Astrocyte (in vitro differentiated cells and primary cell): ENCODE data around the gene CHST5. TPM values are rescaled to one million over a fixed set of nuclear protein-coding genes. Genes with fewer than 3 reads are reported as not detected.

Source experiments
- DNase-seq: peaks from one replicate; pipeline ENCODE4 v3.0.0-alpha.2; 2010; ENCODE audit warnings: low read depth
- FAIRE-seq: peaks from 2 replicates; lab custom pipeline; 2011; peaks lifted over from hg19 to GRCh38; lab: Jason Lieb, UNC
- H2AFZ ChIP-seq: 2 replicates; pipeline ENCODE4 v1.6.0; 2012; ENCODE audit warnings: low read depth, low read length, inconsistent platforms
- H3K27ac ChIP-seq: 2 replicates; pipeline ENCODE4 v1.5.1; 2011; ENCODE audit warnings: low read depth, low read length, inconsistent platforms
- H3K27me3 ChIP-seq: 2 replicates; pipeline ENCODE4 v1.6.0; 2011; ENCODE audit warnings: low read length, inconsistent platforms; ENCODE audit not compliant: insufficient read depth
- H3K36me3 ChIP-seq: 2 replicates; pipeline ENCODE4 v1.5.1; 2011; ENCODE audit warnings: low read length, inconsistent platforms; ENCODE audit not compliant: insufficient read depth
- H3K4me1 ChIP-seq: 2 replicates; pipeline ENCODE4 v1.5.1; 2011; ENCODE audit warnings: low read length, inconsistent platforms; ENCODE audit not compliant: insufficient read depth
- H3K4me2 ChIP-seq: 2 replicates; pipeline ENCODE4 v1.6.0; 2012; ENCODE audit warnings: low read length, inconsistent platforms
- H3K4me3 ChIP-seq: 2 replicates; pipeline ENCODE4 v1.5.1; 2011; ENCODE audit warnings: low read depth, mild to moderate bottlenecking, low read length, inconsistent platforms; ENCODE audit not compliant: insufficient read depth
- H3K79me2 ChIP-seq: 2 replicates; pipeline ENCODE4 v1.6.0; 2012; ENCODE audit warnings: mild to moderate bottlenecking, low read length, inconsistent platforms; ENCODE audit not compliant: insufficient read depth
- H3K9ac ChIP-seq: 2 replicates; pipeline ENCODE4 v1.6.0; 2012; ENCODE audit warnings: mild to moderate bottlenecking, low read length, inconsistent platforms
- H3K9me3 ChIP-seq: 2 replicates; pipeline ENCODE4 v1.5.1; 2012; ENCODE audit warnings: low read depth, mild to moderate bottlenecking, low read length, inconsistent platforms; ENCODE audit not compliant: insufficient read depth
- H4K20me1 ChIP-seq: 2 replicates; pipeline ENCODE4 v1.6.0; 2012; ENCODE audit warnings: low read length, inconsistent platforms; ENCODE audit not compliant: insufficient read depth
- H3K27ac Mint-ChIP-seq: one replicate; pipeline ENCODE4 v1.8.0; 2021; ENCODE audit warnings: mild to moderate bottlenecking, mixed read lengths; ENCODE audit not compliant: unreplicated experiment
- H3K27me3 Mint-ChIP-seq: one replicate; pipeline ENCODE4 v1.8.0; 2021; ENCODE audit warnings: low read depth, mixed read lengths; ENCODE audit not compliant: unreplicated experiment
- H3K36me3 Mint-ChIP-seq: one replicate; pipeline ENCODE4 v1.8.0; 2021; ENCODE audit warnings: low read depth, mixed read lengths; ENCODE audit not compliant: unreplicated experiment
- H3K4me1 Mint-ChIP-seq: one replicate; pipeline ENCODE4 v1.8.0; 2021; ENCODE audit warnings: low read depth, mixed read lengths; ENCODE audit not compliant: unreplicated experiment
- H3K4me3 Mint-ChIP-seq: one replicate; pipeline ENCODE4 v1.8.0; 2021; ENCODE audit warnings: mild to moderate bottlenecking, moderate library complexity, mixed read lengths; ENCODE audit not compliant: unreplicated experiment
- H3K9me3 Mint-ChIP-seq: one replicate; pipeline ENCODE4 v1.8.0; 2021; ENCODE audit warnings: mild to moderate bottlenecking, mixed read lengths; ENCODE audit not compliant: unreplicated experiment
- EZH2 ChIP-seq: IDR thresholded peaks from 2 replicates; pipeline ENCODE4 v1.6.1; 2012; ENCODE audit warnings: mild to moderate bottlenecking, low read length, inconsistent platforms; ENCODE audit not compliant: insufficient read depth
- total RNA-seq: library from RNA; stranded (reverse); gene quantifications from 2 replicates; pipeline ENCODE4 v1.2.1, GENCODE V29; 2021
- TF ChIP-seq, protein P1 (sequence below): IDR thresholded peaks from 2 replicates; pipeline ENCODE4 v1.5.1; 2011; ENCODE audit warnings: low read depth, mild to moderate bottlenecking, inconsistent platforms, low read length, moderate library complexity; ENCODE audit not compliant: insufficient read depth

CHST5 gene
- total RNA-seq, 1 donor from 2014 or later: 0.09 TPM

DNA sequence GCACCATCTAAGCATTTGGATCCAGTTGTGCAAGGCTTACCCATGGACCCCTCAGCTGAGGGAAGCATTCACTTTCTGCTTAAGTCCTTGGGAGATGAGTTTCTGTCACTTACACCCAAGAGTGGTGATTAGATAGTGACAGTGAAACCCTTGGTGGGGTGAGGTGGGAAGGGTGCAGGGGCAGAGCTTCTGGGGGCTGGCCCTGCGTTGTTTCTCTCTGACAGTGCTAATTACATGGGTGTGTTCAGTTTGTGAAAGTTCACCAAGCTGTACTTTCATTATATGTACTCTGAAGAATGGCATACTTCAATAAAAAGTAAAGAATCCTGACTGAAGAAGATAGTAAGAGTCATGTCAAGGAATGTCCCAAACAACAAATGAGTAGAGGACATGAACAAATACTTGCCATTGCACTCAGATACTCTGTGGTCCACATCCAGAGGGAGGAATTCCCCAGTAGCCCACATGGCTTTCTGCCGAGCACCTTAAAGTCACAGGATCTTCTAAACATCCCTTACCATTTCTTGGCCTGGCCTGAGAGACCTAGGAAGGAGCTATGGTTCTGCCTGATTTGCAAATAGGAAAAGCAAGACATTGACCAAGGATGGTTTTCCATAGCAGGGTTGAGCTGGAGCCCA is 49.1 kb downstream of the CHST5 start:
- no peaks in the 10 kb centered on the region for H4K20me1 ChIP-seq
- no peaks in the 10 kb centered on the region for H3K36me3 ChIP-seq
- TF ChIP-seq, protein P1, sequence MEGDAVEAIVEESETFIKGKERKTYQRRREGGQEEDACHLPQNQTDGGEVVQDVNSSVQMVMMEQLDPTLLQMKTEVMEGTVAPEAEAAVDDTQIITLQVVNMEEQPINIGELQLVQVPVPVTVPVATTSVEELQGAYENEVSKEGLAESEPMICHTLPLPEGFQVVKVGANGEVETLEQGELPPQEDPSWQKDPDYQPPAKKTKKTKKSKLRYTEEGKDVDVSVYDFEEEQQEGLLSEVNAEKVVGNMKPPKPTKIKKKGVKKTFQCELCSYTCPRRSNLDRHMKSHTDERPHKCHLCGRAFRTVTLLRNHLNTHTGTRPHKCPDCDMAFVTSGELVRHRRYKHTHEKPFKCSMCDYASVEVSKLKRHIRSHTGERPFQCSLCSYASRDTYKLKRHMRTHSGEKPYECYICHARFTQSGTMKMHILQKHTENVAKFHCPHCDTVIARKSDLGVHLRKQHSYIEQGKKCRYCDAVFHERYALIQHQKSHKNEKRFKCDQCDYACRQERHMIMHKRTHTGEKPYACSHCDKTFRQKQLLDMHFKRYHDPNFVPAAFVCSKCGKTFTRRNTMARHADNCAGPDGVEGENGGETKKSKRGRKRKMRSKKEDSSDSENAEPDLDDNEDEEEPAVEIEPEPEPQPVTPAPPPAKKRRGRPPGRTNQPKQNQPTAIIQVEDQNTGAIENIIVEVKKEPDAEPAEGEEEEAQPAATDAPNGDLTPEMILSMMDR: no peak
- TF ChIP-seq EZH2: no peak
- no peak overlapping the region for H3K4me2 ChIP-seq
- no peaks in the 10 kb centered on the region for H3K79me2 ChIP-seq
- no peaks in the 10 kb centered on the region for H3K4me1 ChIP-seq
- Mint-ChIP-seq H3K9me3 (no peaks in the 10 kb centered on the region), H3K27ac (no peak overlapping the region), H3K4me3 (no peak overlapping the region), H3K4me1 (peaks cover 19% of the 10 kb centered on the region), H3K27me3 (no peaks in the 10 kb centered on the region), H3K36me3 (no peaks in the 10 kb centered on the region)
- H3K27ac ChIP-seq: no peak overlapping the region
- no peak overlapping the region for H3K4me3 ChIP-seq
- peaks cover 2% of the 10 kb centered on the region for H3K27me3 ChIP-seq
- FAIRE-seq (no peak), DNase-seq (no peak)
- H2AFZ ChIP-seq: no peak overlapping the region
- H3K9ac ChIP-seq: no peak overlapping the region
- no peaks in the 10 kb centered on the region for H3K9me3 ChIP-seq

DNA sequence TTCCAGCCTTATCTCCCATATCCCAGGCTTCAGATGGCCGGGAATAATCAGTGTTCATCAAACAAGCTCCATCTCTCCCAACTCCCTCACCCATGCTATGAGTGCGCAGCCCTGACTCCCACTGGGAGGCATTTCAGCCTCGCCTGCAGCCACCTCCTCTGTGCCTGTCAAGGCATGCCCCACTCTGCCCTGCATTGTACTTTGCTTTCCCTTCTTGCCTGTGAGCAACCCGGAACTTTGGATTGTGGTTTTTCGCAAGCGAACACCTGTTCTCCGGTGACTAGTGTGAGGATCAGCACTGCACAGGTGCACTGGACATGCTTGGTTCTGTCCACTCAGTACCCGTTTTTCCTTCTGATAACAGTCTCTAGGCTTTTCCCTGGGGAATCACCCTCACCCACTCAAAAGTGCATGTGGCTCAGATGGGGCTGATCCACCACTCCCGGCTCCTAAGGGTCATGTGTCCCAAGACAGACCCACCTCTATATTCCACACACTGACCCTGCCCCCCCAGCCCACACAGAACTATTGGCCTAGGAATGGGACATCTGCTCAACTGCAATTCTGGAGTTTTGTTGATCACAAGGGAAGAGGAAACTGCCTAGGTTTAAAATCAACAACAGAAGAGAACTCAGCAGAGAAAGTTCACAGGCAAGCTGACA is 49.8 kb downstream of the CHST5 start:
- peaks cover 3% of the 10 kb centered on the region for H3K27me3 Mint-ChIP-seq
- Histone ChIP-seq H3K79me2 (no peaks in the 10 kb centered on the region), H2AFZ (no peak overlapping the region), H3K4me2 (no peak overlapping the region), H3K36me3 (no peaks in the 10 kb centered on the region), H3K27me3 (peaks cover 2% of the 10 kb centered on the region), H3K4me1 (no peaks in the 10 kb centered on the region), H4K20me1 (no peaks in the 10 kb centered on the region), H3K27ac (no peak overlapping the region), H3K9me3 (no peaks in the 10 kb centered on the region), H3K9ac (no peak overlapping the region), H3K4me3 (no peak overlapping the region)
- TF ChIP-seq, protein P1: no peak
- peaks cover 19% of the 10 kb centered on the region for H3K4me1 Mint-ChIP-seq
- H3K9me3 Mint-ChIP-seq: no peaks in the 10 kb centered on the region
- DNase-seq (no peak), FAIRE-seq (no peak)
- peak overlapping the region; percentile 50 for H3K4me3 Mint-ChIP-seq
- peaks cover 5% of the 10 kb centered on the region for H3K36me3 Mint-ChIP-seq
- peak overlapping the region; percentile 19 for H3K27ac Mint-ChIP-seq
